Astrocyte of the hippocampus (primary cell): ENCODE results near the gene TMEM121.
A peak's percentile ranks its signal among the peaks of the same experiment; 100 is the strongest.

Source experiments
- DNase-seq: peaks from one replicate; pipeline ENCODE4 v3.0.0; 2011; ENCODE audit warnings: low read depth, low spot score

The TMEM121 gene

GRCh38 chr14:105498430-105499255 lies 27.7 kb upstream of the TMEM121 start:
- no peak for DNase-seq

- DNase-seq, result no peak
These were observed 26.9 kb upstream of the TMEM121 start for GRCh38 chr14:105499256-105500035.

- no peak for DNase-seq
These were observed 26.2 kb upstream of the TMEM121 start for GRCh38 chr14:105500036-105500725.

GRCh38 chr14:105500726-105501101 lies 25.7 kb upstream of the TMEM121 start:
- DNase-seq, result no peak

GRCh38 chr14:105501504-105502291 lies 24.7 kb upstream of the TMEM121 start:
- no peak for DNase-seq

- no peak for DNase-seq
These were observed 23.7 kb upstream of the TMEM121 start for GRCh38 chr14:105502446-105503295.

GRCh38 chr14:105503296-105503640 lies 23.1 kb upstream of the TMEM121 start:
- no peak for DNase-seq

GRCh38 chr14:105503935-105504692 lies 22.3 kb upstream of the TMEM121 start:
- no peak for DNase-seq

GRCh38 chr14:105505101-105505500 lies 21.3 kb upstream of the TMEM121 start:
- no peak for DNase-seq

- DNase-seq, result no peak
These were observed 19.1 kb upstream of the TMEM121 start for GRCh38 chr14:105507247-105507646.

GRCh38 chr14:105508069-105508468 lies 18.3 kb upstream of the TMEM121 start:
- no peak for DNase-seq

- no peak for DNase-seq
These were observed 17.8 kb upstream of the TMEM121 start for GRCh38 chr14:105508601-105509000.

GRCh38 chr14:105517096-105517495 lies 9.3 kb upstream of the TMEM121 start:
- no peak for DNase-seq

GRCh38 chr14:105519946-105520698 lies 6.3 kb upstream of the TMEM121 start:
- DNase-seq, result no peak

- DNase-seq, result no peak
These were observed 1.1 kb upstream of the TMEM121 start for GRCh38 chr14:105525326-105525725.

- DNase-seq, result no peak
These were observed 495 bp downstream of the TMEM121 start for GRCh38 chr14:105526776-105527380.

GRCh38 chr14:105527381-105527825 lies 1.0 kb downstream of the TMEM121 start:
- no peak for DNase-seq

- peak; percentile 91 for DNase-seq
These were observed 1.6 kb downstream of the TMEM121 start for GRCh38 chr14:105527826-105528585.
